Vagina (tissue), 2 donors: Measurements from ENCODE around the gene CDK16. TPM values are rescaled to one million over a fixed set of nuclear protein-coding genes. Genes with fewer than 3 reads are reported as not detected.

Source experiments
- DNase-seq, 2 donors: peaks; one replicate each; pipeline ENCODE4 v3.0.0-alpha.2; 2017; ENCODE audit errors: extremely low spot score in 2 of 2
- H3K27ac ChIP-seq: fragments of 200-600 bp; sonication (generic); one replicate; pipeline ENCODE4 v1.5.1; 2019
- H3K27me3 ChIP-seq: fragments of 200-600 bp; sonication (generic); one replicate; pipeline ENCODE4 v1.5.1; 2019
- H3K36me3 ChIP-seq, 2 donors: fragments of 200-600 bp; sonication (generic); one replicate each; pipeline ENCODE4 v1.5.1; 2017 to 2019
- H3K4me1 ChIP-seq: fragments of 200-600 bp; sonication (generic); one replicate; pipeline ENCODE4 v1.5.1; 2019
- H3K4me3 ChIP-seq, 2 donors: fragments of 200-600 bp; sonication (generic); 1 replicate in 1 of 2; 2 replicates in 1 of 2; pipeline ENCODE4 v1.5.1; 2016 to 2019
- H3K9me3 ChIP-seq: fragments of 200-600 bp; sonication (generic); one replicate; pipeline ENCODE4 v1.5.1; 2019
- POLR2A ChIP-seq, 2 donors: fragments of 450-650 bp; IDR thresholded peaks; one replicate each; pipeline ENCODE4 v1.6.1; 2017; ENCODE audit warnings: antibody characterized with exemption in 2 of 2, mild to moderate bottlenecking in 2 of 2, moderate library complexity in 2 of 2
- POLR2AphosphoS5 ChIP-seq, 2 donors: sonication (generic); formaldehyde crosslinking; IDR thresholded peaks; one replicate each; pipeline ENCODE4 v1.9.0; 2017; ENCODE audit warnings: antibody characterized with exemption in 2 of 2, mild to moderate bottlenecking in 2 of 2, low read depth in 1 of 2; ENCODE audit not compliant: insufficient read depth in 1 of 2
- intact Hi-C: fragments of 100-400 bp; cut with DNase I; formaldehyde crosslinking; loops from one replicate; pipeline ENCODE4 v1.15.1; 2023
- total RNA-seq: library from RNA; depleted of rRNA; stranded (reverse); fragments of >200 nt; gene quantifications from one replicate; pipeline ENCODE4 v1.2.3, GENCODE V29; 2016
- TF ChIP-seq, protein P1 (sequence below), 3 experiments: fragments of 450-650 bp in 2 of 3; fragments of 200-600 bp in 1 of 3; sonication (generic) in 1 of 3; IDR thresholded peaks; one replicate each; pipeline ENCODE4 v1.5.1; 2017 to 2019; ENCODE audit warnings: antibody characterized with exemption in 3 of 3, mild to moderate bottlenecking in 2 of 3, moderate library complexity in 2 of 3

The CDK16 gene
- total RNA-seq: 73.9 TPM

DNA sequence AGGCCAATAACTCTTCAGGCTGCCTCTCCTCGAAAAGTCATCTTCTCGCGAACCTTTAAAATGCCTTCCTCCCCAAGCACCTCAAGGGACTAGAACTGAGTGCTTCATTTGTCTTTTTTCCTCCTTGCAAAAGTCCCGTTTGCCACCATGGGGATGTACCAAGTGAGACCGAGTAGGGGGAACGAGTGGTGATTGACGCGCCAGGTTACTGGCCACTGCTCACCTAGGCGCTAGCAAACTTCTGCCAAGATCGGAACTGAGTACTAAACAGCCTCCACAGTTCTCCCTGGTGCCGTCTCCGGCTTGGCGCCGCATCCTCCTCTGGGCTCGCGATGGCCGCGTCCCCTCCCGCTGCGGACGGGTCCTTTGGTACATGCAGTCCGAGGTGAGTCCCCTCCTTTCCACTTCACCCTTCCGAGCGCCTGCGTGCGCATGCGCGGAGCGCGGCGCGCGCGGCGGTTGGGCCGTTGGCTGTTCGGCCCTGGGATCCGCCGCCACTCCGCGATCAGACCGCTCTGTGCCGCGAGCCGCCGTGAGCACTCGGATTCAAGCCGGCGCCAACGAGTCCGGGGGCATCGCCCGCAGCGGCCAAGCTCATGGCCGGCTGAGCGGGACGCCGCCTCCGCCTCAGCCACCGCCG is at the start of gene CDK16:
TSS of gene CDK16 (plus strand) at position 402 of the 640 bp plus-strand sequence. CDS start 4,877 bp downstream, outside the sequence.
- H3K36me3 ChIP-seq: peaks cover 0 to 32% of the 10 kb centered on the region in 2 donors
- H3K9me3 ChIP-seq: no peaks in the 10 kb centered on the region
- H3K27me3 ChIP-seq: no peaks in the 10 kb centered on the region
- intact Hi-C loops: no loop called here
- DNase-seq: no peak
- TF ChIP-seq POLR2AphosphoS5 (IDR thresholded peaks at IDR 0.05; ENCODE audit: insufficient read depth in 1 of 2, low read depth in 1 of 2) (peak; percentile 34 to 90), POLR2A (IDR thresholded peaks at IDR 0.05) (peak in 1 of 2 donors; percentile 88)
- TF ChIP-seq, protein P1, sequence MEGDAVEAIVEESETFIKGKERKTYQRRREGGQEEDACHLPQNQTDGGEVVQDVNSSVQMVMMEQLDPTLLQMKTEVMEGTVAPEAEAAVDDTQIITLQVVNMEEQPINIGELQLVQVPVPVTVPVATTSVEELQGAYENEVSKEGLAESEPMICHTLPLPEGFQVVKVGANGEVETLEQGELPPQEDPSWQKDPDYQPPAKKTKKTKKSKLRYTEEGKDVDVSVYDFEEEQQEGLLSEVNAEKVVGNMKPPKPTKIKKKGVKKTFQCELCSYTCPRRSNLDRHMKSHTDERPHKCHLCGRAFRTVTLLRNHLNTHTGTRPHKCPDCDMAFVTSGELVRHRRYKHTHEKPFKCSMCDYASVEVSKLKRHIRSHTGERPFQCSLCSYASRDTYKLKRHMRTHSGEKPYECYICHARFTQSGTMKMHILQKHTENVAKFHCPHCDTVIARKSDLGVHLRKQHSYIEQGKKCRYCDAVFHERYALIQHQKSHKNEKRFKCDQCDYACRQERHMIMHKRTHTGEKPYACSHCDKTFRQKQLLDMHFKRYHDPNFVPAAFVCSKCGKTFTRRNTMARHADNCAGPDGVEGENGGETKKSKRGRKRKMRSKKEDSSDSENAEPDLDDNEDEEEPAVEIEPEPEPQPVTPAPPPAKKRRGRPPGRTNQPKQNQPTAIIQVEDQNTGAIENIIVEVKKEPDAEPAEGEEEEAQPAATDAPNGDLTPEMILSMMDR (IDR thresholded peaks at IDR 0.05): no peak
- H3K27ac ChIP-seq: peak within 1 kb of the TSS; percentile 92
- peak within 1 kb of the TSS; percentile 71 to 93 for H3K4me3 ChIP-seq
- peaks cover 34% of the 10 kb centered on the region for H3K4me1 ChIP-seq

DNA sequence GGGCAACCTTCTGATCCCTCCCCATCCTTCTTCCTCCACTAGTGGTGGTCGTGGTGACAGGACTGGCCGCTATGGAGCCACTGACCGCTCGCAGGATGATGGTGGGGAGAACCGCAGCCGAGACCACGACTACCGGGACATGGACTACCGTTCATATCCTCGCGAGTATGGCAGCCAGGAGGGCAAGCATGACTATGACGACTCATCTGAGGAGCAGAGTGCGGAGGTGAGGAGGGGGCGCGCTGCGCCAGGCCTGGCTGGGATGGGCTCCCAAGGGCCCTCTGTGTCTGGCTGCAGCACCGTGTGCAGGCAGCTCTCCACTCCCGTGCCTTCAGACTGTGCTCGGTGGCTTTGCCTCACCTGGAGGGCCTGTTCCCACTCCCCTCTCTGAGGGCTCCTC is 49.2 kb upstream of the CDK16 start:
- TF ChIP-seq, protein P1 (IDR thresholded peaks at IDR 0.05): no peak
- no peak for TF ChIP-seq POLR2A (IDR thresholded peaks at IDR 0.05)
- TF ChIP-seq POLR2AphosphoS5 (IDR thresholded peaks at IDR 0.05; ENCODE audit: insufficient read depth in 1 of 2, low read depth in 1 of 2): no peak
- no peak overlapping the region for H3K4me3 ChIP-seq
- intact Hi-C loops: no loop called here
- DNase-seq: no peak
- no peak overlapping the region for H3K27ac ChIP-seq
- H3K4me1 ChIP-seq: no peaks in the 10 kb centered on the region
- no peaks in the 10 kb centered on the region for H3K9me3 ChIP-seq
- H3K36me3 ChIP-seq: peaks cover 0 to 13% of the 10 kb centered on the region in 2 donors
- H3K27me3 ChIP-seq: no peaks in the 10 kb centered on the region

DNA sequence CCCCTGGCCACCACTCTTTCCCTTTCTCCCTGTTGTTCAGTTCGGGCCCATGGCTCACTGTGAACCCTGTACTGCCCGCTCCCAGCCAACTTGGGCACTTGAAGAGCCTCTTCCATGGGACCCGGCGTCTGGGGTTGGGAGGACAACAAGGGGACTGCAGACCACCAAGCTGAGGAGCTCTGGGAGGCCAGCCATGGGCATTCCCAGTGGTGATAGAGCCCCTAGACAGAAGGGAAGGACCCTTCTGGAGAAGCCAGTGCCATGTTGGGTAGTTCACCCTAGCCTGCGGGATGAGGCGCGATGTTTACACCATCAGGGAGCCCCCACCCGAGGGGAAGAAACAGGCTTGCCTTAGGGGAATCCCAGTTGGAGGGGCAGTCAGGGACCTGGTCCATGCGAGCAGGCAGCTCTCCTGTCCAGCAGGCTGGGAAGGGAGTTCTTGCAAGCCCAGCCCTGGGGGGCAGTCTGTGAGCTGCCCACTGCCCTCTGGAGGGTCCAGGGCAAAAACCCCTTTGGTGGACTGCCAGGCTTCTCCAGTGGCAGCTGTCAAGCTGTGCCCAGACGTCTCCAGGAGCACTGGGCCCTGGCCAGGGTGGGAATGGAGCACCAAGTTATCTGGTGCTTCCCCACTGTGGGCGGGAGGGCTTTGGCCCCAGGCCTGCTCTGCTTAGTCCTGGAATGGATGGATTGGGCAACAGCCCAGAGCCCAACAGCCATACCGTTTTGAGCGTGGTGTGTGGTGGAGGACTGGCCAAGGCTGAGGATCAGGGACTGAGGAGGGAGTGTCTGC is 48.6 kb upstream of the CDK16 start:
- Histone ChIP-seq H3K4me3 (no peak overlapping the region), H3K9me3 (no peaks in the 10 kb centered on the region), H3K4me1 (no peaks in the 10 kb centered on the region), H3K36me3 (peaks cover 0 to 17% of the 10 kb centered on the region in 2 donors), H3K27ac (no peak overlapping the region), H3K27me3 (no peaks in the 10 kb centered on the region)
- intact Hi-C loops: no loop called here
- DNase-seq: peak; percentile 64 to 78
- TF ChIP-seq POLR2A (IDR thresholded peaks at IDR 0.05): no peak
- TF ChIP-seq POLR2AphosphoS5 (IDR thresholded peaks at IDR 0.05; ENCODE audit: insufficient read depth in 1 of 2, low read depth in 1 of 2): no peak
- TF ChIP-seq, protein P1 (IDR thresholded peaks at IDR 0.05): no peak

DNA sequence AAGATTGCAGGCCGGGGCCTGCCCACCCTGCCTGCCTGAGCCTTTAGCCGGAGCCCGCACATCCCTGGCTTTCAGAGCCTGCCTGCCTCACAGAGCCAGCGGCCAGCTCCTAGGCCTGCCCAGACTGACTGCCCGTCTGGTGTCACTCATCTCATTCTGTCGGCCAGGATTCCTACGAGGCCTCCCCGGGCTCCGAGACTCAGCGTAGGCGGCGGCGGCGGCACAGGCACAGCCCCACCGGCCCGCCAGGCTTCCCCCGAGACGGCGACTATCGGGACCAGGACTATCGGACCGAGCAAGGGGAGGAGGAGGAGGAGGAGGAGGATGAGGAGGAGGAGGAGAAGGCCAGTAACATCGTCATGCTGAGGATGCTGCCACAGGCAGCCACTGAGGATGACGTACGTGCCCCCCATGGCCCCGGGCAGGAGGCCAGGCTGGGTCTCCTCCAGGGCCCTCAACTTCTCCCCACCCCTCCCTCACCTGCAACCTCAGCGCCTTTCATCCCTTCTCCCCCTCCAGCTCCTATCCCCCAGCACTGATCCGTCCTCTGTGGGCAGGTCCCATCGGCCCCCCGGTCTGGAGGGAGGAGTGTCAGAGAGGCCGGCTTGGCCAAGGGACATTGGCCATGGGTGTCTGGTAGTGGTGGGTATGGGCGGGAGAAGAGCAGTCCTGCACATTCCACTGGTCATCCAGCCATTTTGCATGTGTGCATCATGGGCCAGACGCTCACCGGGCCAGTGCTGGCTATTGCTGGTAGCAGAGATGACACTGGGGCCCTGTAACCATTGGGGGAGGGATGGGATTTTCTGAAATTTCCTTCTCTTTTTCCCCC is 47.4 kb upstream of the CDK16 start:
- DNase-seq: peak in 1 of 2 donors; percentile 92
- intact Hi-C loops: no loop called here

More for the DNA sequence above, 47.4 kb upstream of the CDK16 start:
- Histone ChIP-seq H3K9me3 (no peaks in the 10 kb centered on the region), H3K36me3 (peaks cover 0 to 28% of the 10 kb centered on the region in 2 donors), H3K27me3 (no peaks in the 10 kb centered on the region), H3K4me1 (no peaks in the 10 kb centered on the region), H3K27ac (no peak overlapping the region), H3K4me3 (no peak overlapping the region)
- TF ChIP-seq POLR2AphosphoS5 (IDR thresholded peaks at IDR 0.05; ENCODE audit: insufficient read depth in 1 of 2, low read depth in 1 of 2): no peak
- TF ChIP-seq POLR2A (IDR thresholded peaks at IDR 0.05): no peak
- TF ChIP-seq, protein P1 (IDR thresholded peaks at IDR 0.05): no peak
